ENCODE measurements around the gene PANK2. TPM values are rescaled to one million over a fixed set of nuclear protein-coding genes. Genes with fewer than 3 reads are reported as not detected.

The PANK2 gene
- total and polyA plus RNA-seq, 2 of the 8 experiments (the other 6 are each of a cell fraction or from before 2014, with no cell fraction given): 17.1 to 57.5 TPM

GRCh38 chr20:3964719-3965118, 75.5 kb downstream of the PANK2 start:
- 96% methylated on average over 3 of the region's 3 CpGs; no CpG with 5 or more reads in 1 of the 2 experiments for WGBS, 2 experiments (ENCODE audit: extremely low coverage in 1 of 2, insufficient coverage in 1 of 2, insufficient read length in 1 of 2, insufficient replicate concordance in 2 of 2, low coverage in 1 of 2, low lambda C conversion rate in 2 of 2, missing lambda C conversion rate in 1 of 2)
- no peak overlapping the region for H3K4ac ChIP-seq (replicated peaks; ENCODE audit: insufficient read length, low read depth, low read length)
- FAIRE-seq: no peak

More at GRCh38 chr20:3964719-3965118, 75.5 kb downstream of the PANK2 start:
- no peak overlapping the region for H2BK120ac ChIP-seq (replicated peaks; ENCODE audit: low read depth, low read length)
- no peak overlapping the region for H2AK5ac ChIP-seq (ENCODE audit: low read depth, low read length)
- no peaks in the 10 kb centered on the region for H3K36me3 ChIP-seq (ENCODE audit: control insufficient read depth in 2 of 4, insufficient read depth in 4 of 4, low read length in 3 of 4)
- POLR2A ChIA-PET (ENCODE audit: partially characterized antibody): no interaction called here
- CTCF ChIA-PET (ENCODE audit: partially characterized antibody): interaction anchor here (0.8 to 1.7 kb wide), 3 partner anchors 9 to 119 kb away, joined by 3 to 4 read pairs (median 3); no protein-coding TSS in a partner anchor
- H3K9me3 ChIP-seq (ENCODE audit: insufficient read depth in 2 of 2, low read depth in 1 of 2, low read length in 1 of 2): no peaks in the 10 kb centered on the region
- no peak overlapping the region for H3K18ac ChIP-seq (ENCODE audit: extremely low read depth, low read length)
- H3K9ac ChIP-seq (replicated peaks in 1 of 4; ENCODE audit: extremely low read depth in 1 of 4, low read depth in 3 of 4, low read length in 3 of 4): no peak overlapping the region
- no peak overlapping the region for H3K4me2 ChIP-seq (ENCODE audit: insufficient read depth in 1 of 2, low read depth in 2 of 2, low read length in 2 of 2)
- no peak overlapping the region for H4K8ac ChIP-seq (ENCODE audit: extremely low read depth, insufficient read depth, low read length)
- H3K56ac ChIP-seq (replicated peaks; ENCODE audit: insufficient read length, low read depth, low read length): no peak overlapping the region
- no peaks in the 10 kb centered on the region for H4K20me1 ChIP-seq (replicated peaks in 1 of 2; ENCODE audit: control insufficient read depth in 1 of 2, insufficient read depth in 2 of 2, low read length in 2 of 2)
- H3K23me2 ChIP-seq (ENCODE audit: low read depth, low read length): 0 out of 2 replicates have a peak, but pooled peaks cover 1% of the 10 kb centered on the region
- no peak overlapping the region for H3K23ac ChIP-seq (ENCODE audit: insufficient read length)
- TF ChIP-seq MAX (IDR thresholded peaks at IDR 0.05) (no peak), CBX5 (IDR thresholded peaks at IDR 0.05; ENCODE audit: low read depth, low read length) (no peak), NRF1 (IDR thresholded peaks at IDR 0.05; ENCODE audit: low read depth, low read length) (no peak), HDAC6 (IDR thresholded peaks at IDR 0.05; ENCODE audit: low read depth, low read length) (no peak), RAD21 (IDR thresholded peaks at IDR 0.05 in 1 of 2, conservative IDR thresholded peaks at IDR 0.05 in 1 of 2; ENCODE audit: low read depth in 2 of 2, low read length in 2 of 2) (no peak)
- no peak overlapping the region for H2BK15ac ChIP-seq (ENCODE audit: low read length)
- H2BK12ac ChIP-seq (ENCODE audit: low read depth, low read length): no peak overlapping the region
- H3K79me1 ChIP-seq (ENCODE audit: low read depth, low read length): no peaks in the 10 kb centered on the region; the same call in none of the 2 replicates
- H3K4me1 ChIP-seq (replicated peaks in 1 of 4; ENCODE audit: control insufficient read depth in 3 of 4, insufficient read depth in 4 of 4, low read length in 3 of 4): 0 out of 7 replicates have a peak, but pooled peaks cover 0 to 2% (median 0%) of the 10 kb centered on the region in 4 experiments
- no peaks in the 10 kb centered on the region for H3K27me3 ChIP-seq (replicated peaks in 1 of 4; ENCODE audit: control insufficient read depth in 3 of 4, extremely low read depth in 1 of 4, insufficient read depth in 3 of 4, low read length in 3 of 4)
- H3K27ac ChIP-seq (ENCODE audit: low read depth, low read length): no peak overlapping the region
- H4K5ac ChIP-seq (ENCODE audit: insufficient read length, low read depth, low read length): no peak overlapping the region
- no peak overlapping the region for H3K4me3 ChIP-seq (ENCODE audit: extremely low read depth in 1 of 4, insufficient read depth in 2 of 4, low read depth in 3 of 4, low read length in 4 of 4)
- no peak overlapping the region for H2BK20ac ChIP-seq (ENCODE audit: low read length)
- no peak overlapping the region for H3K14ac ChIP-seq (ENCODE audit: insufficient read length)
- peaks cover 0 to 3% of the 10 kb centered on the region in 2 experiments; a peak in 1 of 4 replicates for H3K79me2 ChIP-seq (ENCODE audit: control insufficient read depth in 1 of 2, insufficient read depth in 2 of 2, low read length in 2 of 2)
- no peak overlapping the region for H2AFZ ChIP-seq (ENCODE audit: low read length)
- H2BK5ac ChIP-seq (ENCODE audit: low read depth, low read length): no peak overlapping the region
- no peak for DNase-seq (ENCODE audit: low read depth in 1 of 2, low spot score in 2 of 2)
- no peak overlapping the region for H4K91ac ChIP-seq (replicated peaks; ENCODE audit: insufficient read length, low read length)
